LNCAP (cell line): ENCODE data around the gene MAP3K2.
A peak's percentile ranks its signal among the peaks of the same experiment; 100 is the strongest.

Source experiments
- CTCF ChIP-seq: fragments of 450-650 bp; IDR thresholded peaks from 2 replicates; pipeline ENCODE4 v1.5.1; 2017; ENCODE audit warnings: mild to moderate bottlenecking

MAP3K2 gene

GRCh38 chr2:127332335-127332734 is 55.4 kb downstream of the MAP3K2 start:
- TF ChIP-seq CTCF, result no peak

GRCh38 chr2:127330753-127331152 is 57.0 kb downstream of the MAP3K2 start:
- no peak for TF ChIP-seq CTCF

GRCh38 chr2:127326289-127326945 is 61.4 kb downstream of the MAP3K2 start:
- TF ChIP-seq CTCF, result no peak

GRCh38 chr2:127324635-127325034 is 63.1 kb downstream of the MAP3K2 start:
- TF ChIP-seq CTCF, result peak; percentile 57

GRCh38 chr2:127321303-127321702 is 66.5 kb downstream of the MAP3K2 start:
- no peak for TF ChIP-seq CTCF

GRCh38 chr2:127320586-127321275 is 67.0 kb downstream of the MAP3K2 start:
- TF ChIP-seq CTCF, result no peak

GRCh38 chr2:127320067-127320466 is 67.7 kb downstream of the MAP3K2 start:
- TF ChIP-seq CTCF, result no peak
